Measurements from ENCODE around the gene ALPI. TPM values are rescaled to one million over a fixed set of nuclear protein-coding genes. Genes with fewer than 3 reads are reported as not detected.

Gene ALPI
- total and polyA plus RNA-seq, 7 donors = 0.05 to 0.14 TPM; not detected in 5

DNA sequence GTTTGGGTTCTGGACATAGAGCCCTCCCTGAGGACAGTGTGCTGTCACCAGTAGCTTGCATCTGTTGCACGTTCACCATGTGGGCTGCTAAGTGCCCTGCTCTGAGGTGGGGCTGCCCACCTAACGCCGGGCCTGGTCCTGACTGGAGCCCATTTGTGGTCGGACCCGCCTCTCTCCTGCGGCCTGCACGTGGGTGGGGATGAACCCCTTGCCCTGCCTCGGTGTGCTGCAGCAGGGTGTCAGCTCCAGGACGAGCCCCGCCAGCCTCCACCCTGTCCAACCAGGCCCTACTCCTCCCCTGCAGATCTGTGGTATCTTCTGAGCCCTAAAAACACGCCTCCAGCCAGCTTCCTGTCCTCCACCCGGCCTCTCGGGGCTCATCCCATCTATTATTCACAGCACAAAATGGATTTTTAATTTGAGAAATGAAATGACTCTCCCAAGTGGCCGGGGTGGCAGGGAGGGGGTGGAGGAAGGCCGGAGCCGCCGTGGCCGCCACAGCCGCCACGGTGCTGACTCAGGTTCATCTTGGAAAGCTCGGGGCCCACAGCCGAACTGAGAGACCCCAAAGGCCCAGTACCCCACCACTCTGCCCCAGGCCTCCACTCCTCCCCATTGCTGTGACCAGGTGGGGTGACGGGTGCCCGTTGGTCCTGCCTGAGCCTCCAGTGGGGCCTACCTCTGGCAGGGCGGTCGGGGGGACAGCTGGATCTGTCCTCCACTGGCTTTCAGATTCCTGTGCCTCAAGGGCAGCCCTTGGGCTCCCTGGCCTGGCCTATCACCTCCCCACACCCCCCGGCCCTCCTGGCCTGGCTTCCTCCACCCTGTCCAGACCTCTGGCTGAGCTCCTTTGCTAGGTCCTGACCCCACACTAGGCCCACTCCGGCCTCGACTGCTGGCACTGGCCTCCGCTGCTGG, 34.5 kb downstream of the ALPI start:
- intact Hi-C loops (cut with DNase I) = no loop called here
- H3K27ac ChIP-seq = no peak overlapping the region
- H3K4me1 ChIP-seq = no peaks in the 10 kb centered on the region
- peaks cover 0 to 35% (median 23%) of the 10 kb centered on the region in 3 donors for H3K27me3 ChIP-seq (ENCODE audit: insufficient read depth in 3 of 3, low read length in 2 of 3)
- DNase-seq = no peak
- no peaks in the 10 kb centered on the region for H3K36me3 ChIP-seq (ENCODE audit: insufficient read depth in 1 of 2, low read depth in 1 of 2)
- no peaks in the 10 kb centered on the region for H3K9me3 ChIP-seq
- 85 to 89% (median 89%) methylated on average over 24 to 30 of the region's 30 CpGs for WGBS, 3 donors
- ATAC-seq = no peak
- TF ChIP-seq, protein P1, sequence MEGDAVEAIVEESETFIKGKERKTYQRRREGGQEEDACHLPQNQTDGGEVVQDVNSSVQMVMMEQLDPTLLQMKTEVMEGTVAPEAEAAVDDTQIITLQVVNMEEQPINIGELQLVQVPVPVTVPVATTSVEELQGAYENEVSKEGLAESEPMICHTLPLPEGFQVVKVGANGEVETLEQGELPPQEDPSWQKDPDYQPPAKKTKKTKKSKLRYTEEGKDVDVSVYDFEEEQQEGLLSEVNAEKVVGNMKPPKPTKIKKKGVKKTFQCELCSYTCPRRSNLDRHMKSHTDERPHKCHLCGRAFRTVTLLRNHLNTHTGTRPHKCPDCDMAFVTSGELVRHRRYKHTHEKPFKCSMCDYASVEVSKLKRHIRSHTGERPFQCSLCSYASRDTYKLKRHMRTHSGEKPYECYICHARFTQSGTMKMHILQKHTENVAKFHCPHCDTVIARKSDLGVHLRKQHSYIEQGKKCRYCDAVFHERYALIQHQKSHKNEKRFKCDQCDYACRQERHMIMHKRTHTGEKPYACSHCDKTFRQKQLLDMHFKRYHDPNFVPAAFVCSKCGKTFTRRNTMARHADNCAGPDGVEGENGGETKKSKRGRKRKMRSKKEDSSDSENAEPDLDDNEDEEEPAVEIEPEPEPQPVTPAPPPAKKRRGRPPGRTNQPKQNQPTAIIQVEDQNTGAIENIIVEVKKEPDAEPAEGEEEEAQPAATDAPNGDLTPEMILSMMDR (IDR thresholded peaks at IDR 0.05) = no peak
- H3K4me3 ChIP-seq = no peak overlapping the region

DNA sequence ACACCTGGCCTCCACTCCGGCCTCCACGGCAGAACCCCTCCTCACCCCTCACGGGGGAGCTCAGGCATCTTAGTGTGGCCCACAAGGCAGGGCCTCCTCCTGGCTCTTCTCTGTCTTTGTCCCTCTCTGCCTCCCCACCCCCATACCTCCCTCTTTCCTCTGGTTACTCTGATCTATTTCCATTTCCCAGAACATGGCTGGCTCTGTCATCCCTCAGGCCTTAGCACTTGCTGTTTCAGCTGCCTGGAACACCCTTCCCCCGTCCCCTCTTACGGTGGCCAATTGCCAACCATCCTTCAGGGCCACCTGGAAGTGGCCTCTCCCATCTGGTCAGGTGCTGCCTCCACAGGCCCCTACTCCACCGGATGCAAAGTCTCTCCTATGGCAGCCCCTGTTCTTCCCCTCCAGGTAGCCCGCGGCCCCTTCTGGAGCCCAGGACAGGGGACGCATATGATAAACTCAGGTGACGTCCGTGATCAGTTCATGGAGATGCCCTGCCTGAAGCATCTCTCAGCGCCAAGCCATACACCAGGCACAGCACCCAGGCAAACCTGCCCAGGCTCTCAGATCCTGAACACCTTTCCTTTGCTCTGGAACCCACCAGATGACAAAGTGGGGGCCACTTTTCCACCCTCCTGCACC, 35.3 kb downstream of the ALPI start:
- no peaks in the 10 kb centered on the region for H3K4me1 ChIP-seq
- no peak overlapping the region for H3K4me3 ChIP-seq
- DNase-seq (peak in 1 of 2 donors; percentile 41), ATAC-seq (no peak)
- TF ChIP-seq, protein P1 (IDR thresholded peaks at IDR 0.05) = no peak
- no peak overlapping the region for H3K27ac ChIP-seq
- WGBS, 3 donors = 86 to 96% (median 90%) methylated on average over 10 to 12 of the region's 12 CpGs
- H3K36me3 ChIP-seq (ENCODE audit: insufficient read depth in 1 of 2, low read depth in 1 of 2) = no peaks in the 10 kb centered on the region
- H3K27me3 ChIP-seq (ENCODE audit: insufficient read depth in 3 of 3, low read length in 2 of 3) = peaks cover 0 to 28% (median 16%) of the 10 kb centered on the region in 3 donors
- intact Hi-C loops (cut with DNase I) = no loop called here
- H3K9me3 ChIP-seq = no peaks in the 10 kb centered on the region

DNA sequence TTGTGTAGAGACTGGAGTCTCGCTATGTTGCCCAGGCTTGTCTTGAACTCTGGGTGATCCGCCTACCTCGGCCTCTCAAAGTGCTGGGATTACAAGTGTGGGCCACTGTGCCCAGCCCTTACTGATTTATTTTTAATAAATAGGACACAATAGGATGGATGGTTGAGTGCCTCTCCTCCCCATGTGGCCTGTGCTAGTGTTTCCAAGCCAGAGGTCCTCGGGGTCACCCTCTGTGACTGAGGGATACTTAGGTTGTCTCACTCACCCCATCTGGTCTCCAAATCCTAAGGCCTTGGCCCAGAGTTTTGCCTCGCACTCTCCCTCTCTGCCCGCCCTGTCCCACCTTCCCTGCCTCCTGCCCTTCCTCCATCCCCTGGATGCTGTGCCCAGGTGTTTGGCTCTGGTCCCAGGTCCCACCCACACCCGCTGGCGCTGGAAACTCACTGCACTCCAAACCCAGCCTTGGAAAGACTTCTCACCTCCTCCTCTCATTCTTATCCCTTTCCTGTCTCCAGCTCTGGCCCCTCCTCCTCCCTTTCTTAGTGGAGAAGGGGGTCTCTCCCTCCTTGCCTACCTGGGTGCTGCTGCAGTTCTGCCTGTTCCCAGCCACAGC, 36.4 kb downstream of the ALPI start:
- no peaks in the 10 kb centered on the region for H3K36me3 ChIP-seq (ENCODE audit: insufficient read depth in 1 of 2, low read depth in 1 of 2)
- 74 to 76% (median 75%) methylated on average over 8 of the region's 8 CpGs for WGBS, 3 donors
- DNase-seq (peak in 1 of 2 donors; percentile 28), ATAC-seq (no peak)
- TF ChIP-seq, protein P1 (IDR thresholded peaks at IDR 0.05) = no peak
- no peak overlapping the region for H3K27ac ChIP-seq
- no peaks in the 10 kb centered on the region for H3K4me1 ChIP-seq
- H3K9me3 ChIP-seq = no peaks in the 10 kb centered on the region
- no peak overlapping the region for H3K4me3 ChIP-seq
- peaks cover 0 to 17% (median 6%) of the 10 kb centered on the region in 3 donors for H3K27me3 ChIP-seq (ENCODE audit: insufficient read depth in 3 of 3, low read length in 2 of 3)
- intact Hi-C loops (cut with DNase I) = no loop called here

DNA sequence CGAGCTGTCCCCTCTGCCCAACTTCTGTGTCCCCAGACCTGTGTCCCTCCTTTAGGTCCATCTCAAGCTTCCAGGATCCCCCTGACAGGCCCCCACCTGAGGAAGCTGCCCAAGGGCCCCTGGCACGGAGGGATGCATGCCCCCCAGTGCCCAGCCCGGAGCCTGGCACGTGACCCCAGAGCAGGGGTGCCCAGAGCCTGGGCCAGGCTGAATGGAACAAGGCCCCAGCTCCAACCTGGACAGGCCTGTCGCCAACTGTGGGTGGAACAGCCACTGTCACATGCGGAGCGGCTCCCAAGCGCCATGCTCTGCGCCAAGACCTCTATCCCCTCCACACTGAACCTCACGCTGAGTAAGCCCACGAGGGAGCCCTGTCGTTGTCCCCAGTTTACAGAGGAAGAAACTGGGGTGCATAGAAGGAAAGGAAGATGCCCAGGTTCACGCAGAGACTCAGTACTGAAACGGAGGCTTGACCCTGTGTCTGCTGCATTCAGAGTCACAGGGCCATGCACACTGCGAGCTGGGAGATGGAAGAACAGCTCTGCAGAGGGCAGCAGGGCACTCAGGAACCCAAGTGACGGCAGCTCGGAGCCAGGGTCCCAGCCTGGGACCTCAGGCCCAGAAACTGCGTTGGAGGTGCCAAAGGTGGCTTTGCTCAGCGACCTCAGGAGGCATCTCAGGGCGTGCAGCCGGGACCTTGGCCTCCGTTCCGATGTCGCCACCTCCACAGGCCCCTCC, 37.2 kb downstream of the ALPI start:
- no peak overlapping the region for H3K27ac ChIP-seq
- 89 to 94% (median 89%) methylated on average over 24 of the region's 24 CpGs for WGBS, 3 donors
- TF ChIP-seq, protein P1 (IDR thresholded peaks at IDR 0.05) = no peak
- intact Hi-C loops (cut with DNase I) = no loop called here
- no peaks in the 10 kb centered on the region for H3K9me3 ChIP-seq
- H3K4me1 ChIP-seq = no peaks in the 10 kb centered on the region
- no peaks in the 10 kb centered on the region for H3K36me3 ChIP-seq (ENCODE audit: insufficient read depth in 1 of 2, low read depth in 1 of 2)
- H3K27me3 ChIP-seq (ENCODE audit: insufficient read depth in 3 of 3, low read length in 2 of 3) = peaks cover 0 to 12% (median 2%) of the 10 kb centered on the region in 3 donors
- ATAC-seq = no peak
- no peak overlapping the region for H3K4me3 ChIP-seq
- DNase-seq = peak in 1 of 2 donors; percentile 40

Data from psoas muscle (tissue), 8 donors.